GM23338 (cell line): Measurements from ENCODE around the gene USP8.

ENCODE experiments used
- CREB1 ChIP-seq: fragments of 250-450 bp; sonication (Bioruptor Pico); IDR thresholded peaks from 2 replicates; pipeline ENCODE4 v1.5.0; 2020; ENCODE audit warnings: low read depth, mild to moderate bottlenecking, moderate library complexity
- ETS1 ChIP-seq: IDR thresholded peaks from 2 replicates; pipeline ENCODE4 v1.6.1; 2016; ENCODE audit warnings: antibody characterized with exemption
- EZH2 ChIP-seq: fragments of 200-600 bp; sonication (generic); IDR thresholded peaks from one replicate; pipeline ENCODE4 v1.8.0; 2017; ENCODE audit warnings: antibody characterized with exemption, mild to moderate bottlenecking, low read depth; ENCODE audit not compliant: unreplicated experiment
- EZH2phosphoT487 ChIP-seq: fragments of 200-600 bp; sonication (generic); IDR thresholded peaks from one replicate; pipeline ENCODE4 v1.8.1; 2018; ENCODE audit warnings: antibody characterized with exemption; ENCODE audit not compliant: unreplicated experiment
- JUNB ChIP-seq: IDR thresholded peaks from one replicate; pipeline ENCODE4 v1.6.1; 2016; ENCODE audit warnings: antibody characterized with exemption; ENCODE audit not compliant: unreplicated experiment
- NANOG ChIP-seq: IDR thresholded peaks from 2 replicates; pipeline ENCODE4 v1.6.1; 2016; ENCODE audit warnings: antibody characterized with exemption, borderline replicate concordance
- POLR2AphosphoS5 ChIP-seq: IDR thresholded peaks from 2 replicates; pipeline ENCODE4 v1.6.1; 2016; ENCODE audit warnings: antibody characterized with exemption, low read depth
- STAT1 ChIP-seq: IDR thresholded peaks from one replicate; pipeline ENCODE4 v1.6.1; 2016; ENCODE audit warnings: antibody characterized with exemption; ENCODE audit not compliant: unreplicated experiment
- ZNF114 ChIP-seq: fragments of 250-450 bp; sonication (Bioruptor Pico); IDR thresholded peaks from 2 replicates; pipeline ENCODE4 v1.5.0; 2020; ENCODE audit warnings: mild to moderate bottlenecking, moderate library complexity
- ZNF331 ChIP-seq: fragments of 250-450 bp; sonication (Bioruptor Pico); IDR thresholded peaks from 2 replicates; pipeline ENCODE4 v1.5.0; 2020; ENCODE audit warnings: low read depth, mild to moderate bottlenecking, moderate library complexity
- ZNF462 ChIP-seq: fragments of 250-450 bp; sonication (Bioruptor Pico); IDR thresholded peaks from 2 replicates; pipeline ENCODE4 v1.5.0; 2020; ENCODE audit warnings: mild to moderate bottlenecking, moderate library complexity
- TF ChIP-seq, protein P1 (sequence below), 2 experiments: fragments of 200-600 bp in 1 of 2; sonication (generic) in 1 of 2; conservative IDR thresholded peaks; 2 replicates each; pipeline versions ENCODE4 v1.5.1 to v1.6.1; 2016 to 2017; ENCODE audit warnings: antibody characterized with exemption in 2 of 2, low read depth in 2 of 2, mild to moderate bottlenecking in 2 of 2, moderate library complexity in 1 of 2
- TF ChIP-seq, protein P2 (sequence below): IDR thresholded peaks from one replicate; pipeline ENCODE4 v1.6.1; 2018; ENCODE audit warnings: antibody characterized with exemption; ENCODE audit not compliant: unreplicated experiment

DNA sequence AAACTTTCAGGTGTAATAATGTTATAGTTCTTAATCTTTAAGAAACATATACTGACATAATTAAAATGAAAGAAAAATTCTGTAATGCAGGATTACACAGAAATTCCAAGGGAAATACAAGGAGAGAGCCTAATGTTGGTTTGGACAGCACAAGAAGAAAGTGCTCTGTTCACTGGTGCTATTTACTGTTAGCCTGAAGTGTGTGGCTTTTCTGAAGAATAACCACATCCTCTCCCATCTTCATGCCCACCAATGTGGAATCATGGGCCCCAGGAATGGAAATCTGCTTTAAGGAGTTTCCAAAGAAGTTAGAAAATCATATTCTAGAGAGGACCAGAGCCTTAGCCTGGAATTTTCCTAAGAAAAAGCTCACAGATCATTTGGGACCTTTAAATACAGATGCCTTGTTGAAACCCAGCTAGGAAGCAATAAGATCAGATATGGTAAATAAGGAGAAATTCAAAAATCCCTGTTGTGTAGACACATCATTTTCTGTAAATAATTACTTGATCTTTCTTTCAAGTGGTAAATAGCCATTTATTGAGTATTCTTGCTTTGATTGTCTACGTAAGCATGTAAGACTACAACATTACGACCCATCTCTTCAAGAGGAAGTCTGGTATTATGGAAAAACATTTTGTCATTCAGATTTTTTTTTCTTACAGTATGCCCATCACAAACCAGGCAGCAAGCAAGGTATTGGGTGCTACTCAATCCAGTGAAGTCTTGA is 132.6 kb downstream of the USP8 start:
- TF ChIP-seq, protein P1, sequence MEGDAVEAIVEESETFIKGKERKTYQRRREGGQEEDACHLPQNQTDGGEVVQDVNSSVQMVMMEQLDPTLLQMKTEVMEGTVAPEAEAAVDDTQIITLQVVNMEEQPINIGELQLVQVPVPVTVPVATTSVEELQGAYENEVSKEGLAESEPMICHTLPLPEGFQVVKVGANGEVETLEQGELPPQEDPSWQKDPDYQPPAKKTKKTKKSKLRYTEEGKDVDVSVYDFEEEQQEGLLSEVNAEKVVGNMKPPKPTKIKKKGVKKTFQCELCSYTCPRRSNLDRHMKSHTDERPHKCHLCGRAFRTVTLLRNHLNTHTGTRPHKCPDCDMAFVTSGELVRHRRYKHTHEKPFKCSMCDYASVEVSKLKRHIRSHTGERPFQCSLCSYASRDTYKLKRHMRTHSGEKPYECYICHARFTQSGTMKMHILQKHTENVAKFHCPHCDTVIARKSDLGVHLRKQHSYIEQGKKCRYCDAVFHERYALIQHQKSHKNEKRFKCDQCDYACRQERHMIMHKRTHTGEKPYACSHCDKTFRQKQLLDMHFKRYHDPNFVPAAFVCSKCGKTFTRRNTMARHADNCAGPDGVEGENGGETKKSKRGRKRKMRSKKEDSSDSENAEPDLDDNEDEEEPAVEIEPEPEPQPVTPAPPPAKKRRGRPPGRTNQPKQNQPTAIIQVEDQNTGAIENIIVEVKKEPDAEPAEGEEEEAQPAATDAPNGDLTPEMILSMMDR (conservative IDR thresholded peaks at IDR 0.05; ENCODE audit: low read depth in 2 of 2): no peak
- TF ChIP-seq EZH2phosphoT487: no peak
- TF ChIP-seq POLR2AphosphoS5: no peak
- TF ChIP-seq ZNF114 (CRISPR knock-in tag): no peak
- no peak for TF ChIP-seq JUNB
- TF ChIP-seq EZH2: no peak
- TF ChIP-seq, protein P2, sequence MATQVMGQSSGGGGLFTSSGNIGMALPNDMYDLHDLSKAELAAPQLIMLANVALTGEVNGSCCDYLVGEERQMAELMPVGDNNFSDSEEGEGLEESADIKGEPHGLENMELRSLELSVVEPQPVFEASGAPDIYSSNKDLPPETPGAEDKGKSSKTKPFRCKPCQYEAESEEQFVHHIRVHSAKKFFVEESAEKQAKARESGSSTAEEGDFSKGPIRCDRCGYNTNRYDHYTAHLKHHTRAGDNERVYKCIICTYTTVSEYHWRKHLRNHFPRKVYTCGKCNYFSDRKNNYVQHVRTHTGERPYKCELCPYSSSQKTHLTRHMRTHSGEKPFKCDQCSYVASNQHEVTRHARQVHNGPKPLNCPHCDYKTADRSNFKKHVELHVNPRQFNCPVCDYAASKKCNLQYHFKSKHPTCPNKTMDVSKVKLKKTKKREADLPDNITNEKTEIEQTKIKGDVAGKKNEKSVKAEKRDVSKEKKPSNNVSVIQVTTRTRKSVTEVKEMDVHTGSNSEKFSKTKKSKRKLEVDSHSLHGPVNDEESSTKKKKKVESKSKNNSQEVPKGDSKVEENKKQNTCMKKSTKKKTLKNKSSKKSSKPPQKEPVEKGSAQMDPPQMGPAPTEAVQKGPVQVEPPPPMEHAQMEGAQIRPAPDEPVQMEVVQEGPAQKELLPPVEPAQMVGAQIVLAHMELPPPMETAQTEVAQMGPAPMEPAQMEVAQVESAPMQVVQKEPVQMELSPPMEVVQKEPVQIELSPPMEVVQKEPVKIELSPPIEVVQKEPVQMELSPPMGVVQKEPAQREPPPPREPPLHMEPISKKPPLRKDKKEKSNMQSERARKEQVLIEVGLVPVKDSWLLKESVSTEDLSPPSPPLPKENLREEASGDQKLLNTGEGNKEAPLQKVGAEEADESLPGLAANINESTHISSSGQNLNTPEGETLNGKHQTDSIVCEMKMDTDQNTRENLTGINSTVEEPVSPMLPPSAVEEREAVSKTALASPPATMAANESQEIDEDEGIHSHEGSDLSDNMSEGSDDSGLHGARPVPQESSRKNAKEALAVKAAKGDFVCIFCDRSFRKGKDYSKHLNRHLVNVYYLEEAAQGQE: no peak
- TF ChIP-seq CREB1: no peak
- no peak for TF ChIP-seq STAT1
- TF ChIP-seq ETS1: no peak
- TF ChIP-seq NANOG: no peak
- TF ChIP-seq ZNF462: no peak
- no peak for TF ChIP-seq ZNF331 (CRISPR knock-in tag)
